Breast epithelium (tissue), 4 donors: Measurements from ENCODE around the gene DYNC2LI1. TPM values are rescaled to one million over a fixed set of nuclear protein-coding genes. Genes with fewer than 3 reads are reported as not detected.
A peak's percentile ranks its signal among the peaks of the same experiment; 100 is the strongest.

Experiments
- DNase-seq, 2 donors: peaks; one replicate each; pipeline ENCODE4 v3.0.0-alpha.2; 2019; ENCODE audit warnings: low spot score in 2 of 2
- H3K27ac ChIP-seq, 2 donors: fragments of 200-600 bp; sonication (generic) in 1 of 2; one replicate each; pipeline ENCODE4 v1.5.1; 2016 to 2019; ENCODE audit warnings: mild to moderate bottlenecking in 1 of 2
- H3K27me3 ChIP-seq, 2 donors: fragments of 200-600 bp; sonication (generic) in 1 of 2; one replicate each; pipeline versions ENCODE4 v1.5.1 to v1.6.0; 2017 to 2019; ENCODE audit warnings: control low read depth in 1 of 2, mild to moderate bottlenecking in 1 of 2
- H3K36me3 ChIP-seq: fragments of 200-600 bp; one replicate; pipeline ENCODE4 v1.5.1; 2019
- H3K4me1 ChIP-seq, 2 donors: fragments of 200-600 bp; sonication (generic); one replicate each; pipeline ENCODE4 v1.5.1; 2016 to 2019; ENCODE audit warnings: control low read depth in 1 of 2
- H3K4me3 ChIP-seq, 3 donors: fragments of 200-600 bp; sonication (generic); 1 replicate in 2 of 3; 2 replicates in 1 of 3; pipeline ENCODE4 v1.5.1; 2016 to 2019; ENCODE audit warnings: mild to moderate bottlenecking in 3 of 3, moderate library complexity in 2 of 3
- H3K9me3 ChIP-seq, 2 donors: fragments of 200-600 bp; sonication (generic) in 1 of 2; one replicate each; pipeline ENCODE4 v1.5.1; 2016 to 2019; ENCODE audit warnings: control low read depth in 1 of 2
- CTCF ChIP-seq, 3 donors: fragments of 450-650 bp; IDR thresholded peaks; one replicate each; pipeline ENCODE4 v1.5.1; 2016 to 2017; ENCODE audit warnings: antibody characterized with exemption in 3 of 3, mild to moderate bottlenecking in 3 of 3, moderate library complexity in 3 of 3
- POLR2A ChIP-seq: fragments of 450-650 bp; IDR thresholded peaks from one replicate; pipeline ENCODE4 v1.6.1; 2016; ENCODE audit warnings: antibody characterized with exemption, mild to moderate bottlenecking, moderate library complexity
- POLR2AphosphoS5 ChIP-seq, 3 donors: sonication (generic); formaldehyde crosslinking; IDR thresholded peaks; one replicate each; pipeline ENCODE4 v1.6.1; 2017; ENCODE audit warnings: antibody characterized with exemption in 3 of 3
- intact Hi-C: fragments of 100-400 bp; cut with DNase I; formaldehyde crosslinking; loops from one replicate; pipeline ENCODE4 v1.15.1; 2023; ENCODE audit warnings: low total_unique reads
- total RNA-seq, 3 donors: library from RNA; depleted of rRNA; stranded (reverse); fragments of >200 nt; gene quantifications; one replicate each; pipeline ENCODE4 v1.1.0, GENCODE V29; 2016

Gene DYNC2LI1
- total RNA-seq, 3 donors from 2014 or later, result 30.9 to 52.1 (median 40.6) TPM

- Histone ChIP-seq H3K4me1 (no peaks in the 10 kb centered on the region), H3K9me3 (no peaks in the 10 kb centered on the region), H3K27me3 (no peaks in the 10 kb centered on the region), H3K27ac (no peak overlapping the region), H3K4me3 (no peak overlapping the region), H3K36me3 (peaks cover 6% of the 10 kb centered on the region)
- no peak for DNase-seq
- intact Hi-C loops, result no loop called here
- TF ChIP-seq CTCF (IDR thresholded peaks at IDR 0.05) (no peak), POLR2A (no peak), POLR2AphosphoS5 (IDR thresholded peaks at IDR 0.05) (no peak)
Measured at GRCh38 chr2:43777306-43777926, 3.6 kb downstream of the DYNC2LI1 start.

- H3K27ac ChIP-seq, result no peak overlapping the region
- H3K4me1 ChIP-seq, result no peaks in the 10 kb centered on the region
- no peak for DNase-seq
- H3K4me3 ChIP-seq, result no peak overlapping the region
- no peaks in the 10 kb centered on the region for H3K27me3 ChIP-seq
- peaks cover 6% of the 10 kb centered on the region for H3K36me3 ChIP-seq
- TF ChIP-seq POLR2AphosphoS5 (IDR thresholded peaks at IDR 0.05) (no peak), CTCF (IDR thresholded peaks at IDR 0.05) (no peak), POLR2A (no peak)
- intact Hi-C loops, result no loop called here
- H3K9me3 ChIP-seq, result no peaks in the 10 kb centered on the region
Measured at GRCh38 chr2:43778233-43778632, 4.4 kb downstream of the DYNC2LI1 start.

GRCh38 chr2:43787895-43788294 lies 14.1 kb downstream of the DYNC2LI1 start:
- Histone ChIP-seq H3K4me3 (no peak overlapping the region), H3K27me3 (no peaks in the 10 kb centered on the region), H3K9me3 (no peaks in the 10 kb centered on the region), H3K27ac (no peak overlapping the region), H3K4me1 (no peaks in the 10 kb centered on the region), H3K36me3 (no peaks in the 10 kb centered on the region)
- intact Hi-C loops, result no loop called here
- DNase-seq, result no peak
- TF ChIP-seq POLR2A, result no peak
- no peak for TF ChIP-seq POLR2AphosphoS5 (IDR thresholded peaks at IDR 0.05)
- TF ChIP-seq CTCF (IDR thresholded peaks at IDR 0.05), result no peak

DNA sequence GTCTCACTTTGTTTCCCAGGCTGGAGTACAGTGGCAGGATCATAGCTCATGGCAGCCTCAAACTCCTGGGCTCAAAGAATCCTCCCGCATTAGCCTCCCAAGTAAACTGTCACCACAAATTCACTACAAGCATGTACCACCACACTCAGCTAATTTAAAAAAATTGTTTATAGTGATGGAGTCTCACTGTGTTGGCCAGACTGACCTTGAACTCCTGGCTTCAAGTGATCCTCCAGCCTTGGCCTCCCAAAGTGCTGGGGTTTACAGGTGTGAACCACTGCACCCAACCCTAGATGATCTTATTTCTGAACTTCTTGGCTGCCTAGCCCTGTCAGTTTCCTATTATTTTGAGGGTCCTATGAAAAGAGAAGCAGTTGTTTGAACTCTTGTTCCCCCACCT lies 14.8 kb downstream of the DYNC2LI1 start:
- Histone ChIP-seq H3K4me3 (no peak overlapping the region), H3K27me3 (no peaks in the 10 kb centered on the region), H3K9me3 (no peaks in the 10 kb centered on the region), H3K4me1 (no peaks in the 10 kb centered on the region), H3K36me3 (no peaks in the 10 kb centered on the region), H3K27ac (peak overlapping the region in 1 of 2 donors; percentile 28)
- TF ChIP-seq CTCF (IDR thresholded peaks at IDR 0.05), result no peak
- intact Hi-C loops, result no loop called here
- DNase-seq, result no peak

DNA sequence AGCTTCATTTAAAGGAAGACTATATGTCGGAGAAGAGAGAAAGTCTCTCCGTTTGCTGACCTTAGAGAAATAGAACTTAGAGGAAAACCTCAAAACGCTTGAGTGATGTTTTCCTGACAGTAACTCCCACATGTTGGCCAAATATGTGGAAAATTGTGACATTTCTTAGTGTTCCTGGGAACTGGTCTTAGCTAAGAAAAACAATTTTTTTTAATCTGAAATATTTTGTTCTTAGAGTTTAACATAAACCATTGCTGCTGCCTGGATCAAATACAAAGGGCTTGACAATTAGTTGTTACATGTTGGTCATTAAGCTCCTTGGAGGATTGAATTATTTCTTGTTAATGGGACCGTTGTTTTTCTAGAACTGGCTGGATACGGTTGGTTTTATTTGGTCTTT lies 16.3 kb downstream of the DYNC2LI1 start:
- Histone ChIP-seq H3K27me3 (no peaks in the 10 kb centered on the region), H3K4me3 (no peak overlapping the region), H3K36me3 (peaks cover 8% of the 10 kb centered on the region), H3K4me1 (no peaks in the 10 kb centered on the region), H3K9me3 (no peaks in the 10 kb centered on the region), H3K27ac (peak overlapping the region; percentile 29 to 39)
- DNase-seq, result no peak
- intact Hi-C loops, result no loop called here
- TF ChIP-seq CTCF (IDR thresholded peaks at IDR 0.05), result no peak
- no peak for TF ChIP-seq POLR2AphosphoS5 (IDR thresholded peaks at IDR 0.05)
- no peak for TF ChIP-seq POLR2A
